NCI-H187 (cell line): Measurements from ENCODE around the gene MLC1.
"Not testable (repeated sequence)": the region's sequence is repeated elsewhere in the genome, so short reads cannot be mapped to it uniquely, and the experiment has no call there.

ENCODE experiments used
- DNase-seq, 2 experiments: peaks; one replicate each; lab custom pipeline; 2025; lab: John Stamatoyannopoulos, UW

Gene MLC1

DNA sequence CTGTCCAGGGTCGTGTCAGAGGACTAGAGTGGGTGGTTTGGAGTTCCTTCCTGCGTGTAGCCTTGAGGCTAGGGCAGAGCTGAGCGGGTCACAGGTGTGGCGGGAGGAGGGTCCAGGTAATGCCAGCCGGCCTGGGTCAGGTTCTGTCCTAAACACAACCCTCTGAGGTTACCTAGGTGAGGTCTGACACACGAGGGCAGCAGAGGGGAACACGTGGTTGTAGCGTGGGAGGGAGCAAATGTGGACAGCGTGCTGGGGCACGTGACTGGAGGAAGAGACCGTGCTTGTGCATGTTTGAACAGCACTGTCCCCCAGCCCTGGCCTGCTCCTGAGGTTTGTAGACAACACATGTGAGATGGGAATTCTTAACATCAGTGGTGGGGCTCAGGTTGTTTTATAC lies 17.7 kb upstream of the MLC1 start:
- DNase-seq: no peak

GRCh38 chr22:50101870-50102565 lies 16.8 kb upstream of the MLC1 start:
- DNase-seq: no peak

DNA sequence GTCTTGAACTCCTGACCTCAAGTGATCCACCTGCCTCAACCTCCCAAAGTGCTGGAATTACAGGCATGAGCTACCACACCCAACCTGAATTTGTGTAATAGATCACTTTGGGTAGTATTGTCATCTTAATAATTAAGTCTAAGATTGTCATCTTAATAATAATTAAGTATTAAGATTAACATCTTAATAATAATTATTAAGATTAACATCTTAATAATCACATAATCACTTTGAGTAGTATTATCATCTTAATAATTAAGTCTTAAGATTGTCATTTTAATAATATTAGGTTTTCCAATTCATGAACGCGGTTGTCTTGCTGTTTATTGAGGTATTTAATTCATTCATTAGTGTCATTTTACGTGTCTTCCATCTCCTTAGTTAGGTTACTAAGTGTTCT lies 12.8 kb upstream of the MLC1 start:
- DNase-seq: no peak

DNA sequence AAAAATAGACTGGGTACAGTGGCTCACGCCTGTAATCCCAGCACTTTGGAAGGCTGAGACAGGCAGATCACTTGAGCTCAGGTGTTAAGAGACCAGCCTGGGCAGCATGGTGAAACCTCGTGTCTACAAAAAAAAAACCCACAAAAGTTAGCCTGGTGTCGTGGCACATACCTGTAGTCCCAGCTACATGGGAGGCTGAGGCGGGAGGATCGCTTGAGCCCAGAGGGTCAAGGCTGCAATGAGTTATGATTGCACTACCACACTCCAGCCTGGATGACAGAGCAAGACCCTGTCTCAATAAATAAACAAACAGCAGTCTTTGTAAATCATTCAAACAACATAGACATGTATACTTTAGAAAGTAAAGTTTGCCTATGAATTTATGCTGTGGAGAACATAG lies 7.1 kb upstream of the MLC1 start:
- DNase-seq: no peak

DNA sequence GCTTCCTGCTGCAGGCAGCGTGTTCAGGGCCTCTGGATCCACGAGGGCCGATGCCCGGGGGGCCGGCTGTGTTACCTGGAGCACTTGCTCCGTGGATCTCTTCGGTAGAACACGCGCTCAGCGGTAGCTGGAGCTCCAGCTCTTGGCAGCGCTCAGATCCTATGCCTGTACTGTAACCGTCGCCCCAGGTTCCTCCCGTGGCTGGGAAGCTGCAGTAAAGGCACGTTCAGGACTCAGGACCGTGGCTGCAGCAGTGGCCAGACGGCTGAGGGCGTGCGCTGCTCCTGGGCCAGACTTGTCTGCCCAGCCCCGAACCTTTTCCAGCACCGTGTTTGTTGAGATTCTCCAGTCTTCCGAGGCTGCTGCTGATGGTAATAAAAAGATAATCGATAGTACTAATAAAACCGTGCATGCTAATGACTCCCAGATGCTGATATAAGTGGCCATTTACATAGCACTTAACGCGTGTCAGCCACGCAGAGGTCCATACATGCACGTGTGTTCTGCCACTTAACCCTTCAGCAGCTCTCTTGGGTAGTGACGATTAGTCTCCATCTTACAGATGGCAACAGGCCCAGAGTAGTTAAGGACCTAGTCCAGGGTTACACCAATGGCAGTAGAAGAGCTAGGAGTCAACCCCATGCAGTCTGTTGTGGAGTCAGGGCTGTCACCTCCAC lies 6.0 kb upstream of the MLC1 start:
- no peak for DNase-seq

GRCh38 chr22:50090412-50090714 lies 5.1 kb upstream of the MLC1 start:
- no peak for DNase-seq

DNA sequence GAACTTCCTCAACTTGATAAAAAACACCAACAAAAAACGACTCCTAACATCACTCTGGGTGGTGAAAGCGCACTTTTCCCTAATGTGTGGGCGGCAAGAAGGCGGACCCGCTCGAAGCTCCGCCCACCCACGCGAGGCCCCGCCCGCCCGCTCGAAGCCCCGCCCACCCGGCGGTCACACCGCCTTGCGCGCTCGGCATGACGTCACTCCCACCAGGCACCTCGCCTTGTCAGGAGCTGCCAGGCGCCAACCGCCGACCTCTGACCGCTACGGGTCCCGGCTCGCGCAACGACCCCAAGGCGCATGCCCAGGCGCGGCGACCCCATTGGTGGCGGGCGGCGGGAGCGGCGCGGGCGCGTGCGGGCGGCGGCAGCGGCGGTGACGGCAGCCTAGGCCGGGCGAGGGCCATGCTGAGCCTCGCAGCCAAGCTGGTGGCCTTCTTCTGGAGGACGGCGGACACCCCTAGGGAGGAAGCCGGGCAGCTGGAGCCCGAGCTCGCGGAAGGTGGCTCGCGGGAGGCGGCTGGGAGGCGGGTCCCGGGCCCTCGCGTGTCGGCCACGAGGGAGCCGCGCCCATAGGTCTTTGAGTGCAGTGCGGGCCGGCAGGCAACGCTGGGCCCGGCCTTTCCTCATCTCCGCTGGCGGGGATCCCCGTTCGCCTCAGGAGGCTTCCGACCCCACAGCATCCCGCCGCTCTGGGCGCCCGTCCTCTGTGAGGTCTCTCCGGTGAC lies 4.6 kb upstream of the MLC1 start, which contains the start of gene MOV10L1:
MOV10L1 (plus strand) TSS at position 325 of the 730 bp plus-strand sequence; CDS start at position 408, 83 bp downstream.
- no peak for DNase-seq

GRCh38 chr22:50089231-50089630 lies 4.0 kb upstream of the MLC1 start:
- no peak for DNase-seq

GRCh38 chr22:50088096-50088495 lies 2.9 kb upstream of the MLC1 start:
- DNase-seq: no peak

DNA sequence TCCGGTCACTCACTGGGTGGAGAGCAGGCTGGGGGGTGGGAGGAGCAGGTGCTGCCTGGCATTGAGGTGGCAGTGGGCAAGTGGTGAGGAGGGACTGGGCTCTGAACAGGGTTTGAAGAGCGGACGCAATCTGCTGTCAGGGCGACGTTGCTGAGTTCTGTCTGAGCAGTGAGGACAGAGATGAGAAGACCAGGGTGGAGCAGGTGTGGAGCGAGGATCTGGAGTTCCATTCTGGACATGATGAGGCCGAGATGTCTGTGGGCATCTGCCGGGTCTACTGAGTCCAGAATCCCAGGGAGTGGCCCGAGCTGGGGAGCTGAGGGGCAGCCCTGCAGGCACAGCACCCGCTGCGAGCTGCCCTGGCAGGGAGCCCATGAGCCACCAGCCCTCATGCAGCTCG lies 2.4 kb upstream of the MLC1 start:
- DNase-seq: no peak

- not testable (repeated sequence) for DNase-seq
Measured at GRCh38 chr22:50086975-50087374, 1.7 kb upstream of the MLC1 start.

GRCh38 chr22:50086526-50086925 lies 1.3 kb upstream of the MLC1 start:
- DNase-seq: no peak

- no peak for DNase-seq
Measured at GRCh38 chr22:50084614-50085021, 608 bp downstream of the MLC1 start.

DNA sequence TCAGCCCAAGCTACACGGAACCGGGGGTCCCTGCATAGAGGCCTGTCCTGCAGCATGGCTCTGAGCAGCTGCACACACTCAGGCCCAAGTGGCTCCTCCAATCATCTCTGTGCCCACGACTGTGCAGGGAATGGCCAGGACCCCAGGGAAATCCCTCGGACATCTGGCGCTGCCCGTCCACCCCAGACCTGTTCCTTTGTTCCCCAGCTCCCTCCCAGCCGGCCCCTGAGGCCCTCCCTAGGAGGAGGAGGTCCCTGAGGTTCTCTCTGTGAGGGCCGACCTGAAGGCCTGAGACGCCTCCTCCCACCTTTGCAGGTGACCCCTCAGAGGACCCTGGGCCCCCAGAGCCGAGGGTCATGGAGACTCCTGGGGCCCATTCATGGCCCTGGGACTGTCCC lies 1.1 kb downstream of the MLC1 start:
- DNase-seq: no peak

- DNase-seq: no peak
Measured at GRCh38 chr22:50083462-50084079, 1.7 kb downstream of the MLC1 start.

DNA sequence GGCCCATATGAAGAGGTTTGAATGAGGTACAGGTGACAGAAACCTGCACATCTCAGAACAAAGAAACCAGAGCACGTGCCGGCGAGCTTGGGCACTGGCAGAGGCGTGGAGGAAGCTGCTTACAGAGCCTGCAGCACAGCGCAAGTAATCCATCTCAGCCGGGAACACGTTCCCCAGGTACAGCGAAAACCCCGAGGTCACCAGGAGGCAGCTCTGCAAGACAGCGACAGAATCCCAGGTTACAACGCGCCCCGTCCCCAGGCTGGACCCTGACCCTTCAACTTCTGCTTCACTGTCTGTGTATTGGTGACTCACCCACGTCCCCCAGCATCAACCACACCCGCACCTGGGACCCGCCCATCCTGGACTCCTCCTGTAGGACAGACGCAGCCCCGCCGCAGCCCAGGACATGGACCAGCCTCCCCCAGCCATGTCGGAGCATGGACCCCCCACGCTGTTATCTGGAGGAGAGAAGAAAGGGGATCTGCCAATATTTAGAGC lies 2.2 kb downstream of the MLC1 start:
- DNase-seq: no peak

GRCh38 chr22:50082197-50082715 lies 3.0 kb downstream of the MLC1 start:
- no peak for DNase-seq

GRCh38 chr22:50081426-50082196 lies 3.6 kb downstream of the MLC1 start:
- no peak for DNase-seq

DNA sequence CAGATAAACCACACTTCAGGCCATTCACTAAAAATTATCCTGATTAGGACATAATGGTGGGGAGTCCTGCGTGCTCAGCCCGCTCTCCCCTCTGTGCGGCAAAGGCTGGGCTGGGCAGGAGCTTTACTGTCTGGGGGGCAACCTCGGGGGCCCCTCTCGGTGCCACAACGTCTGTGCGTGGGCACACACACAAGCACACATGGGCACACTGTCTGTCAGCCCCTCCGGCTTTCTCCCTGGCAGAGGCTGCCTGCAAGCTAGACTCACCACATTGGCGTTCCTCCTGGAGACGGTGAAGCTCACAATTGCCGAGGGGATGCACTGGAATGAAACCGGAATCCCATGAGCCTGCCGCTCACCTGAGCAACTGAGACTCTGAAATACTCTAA lies 5.2 kb downstream of the MLC1 start:
- no peak for DNase-seq

- no peak for DNase-seq
Measured at GRCh38 chr22:50078761-50079160, 6.5 kb downstream of the MLC1 start.

- DNase-seq: no peak
Measured at GRCh38 chr22:50078246-50078645, 7.0 kb downstream of the MLC1 start.
